ENCODE measurements around the gene ATAD1.
"Not testable (repeated sequence)": the region's sequence is repeated elsewhere in the genome, so short reads cannot be mapped to it uniquely, and the experiment has no call there.

Gene ATAD1

GRCh38 chr10:87841186-87841585 is 23.2 kb upstream of the ATAD1 start:
- no peaks in the 10 kb centered on the region; the same call in 1 of the 2 replicates for H3K4me1 ChIP-seq (ENCODE audit: insufficient read depth, low read length)
- H3K9me3 ChIP-seq (ENCODE audit: control insufficient read depth, insufficient read depth, low read length) = no peaks in the 10 kb centered on the region; the same call in 1 of the 2 replicates
- H3K36me3 ChIP-seq (ENCODE audit: insufficient read depth, low read length) = no peaks in the 10 kb centered on the region
- H3K9ac ChIP-seq (ENCODE audit: low read depth, low read length) = no peak overlapping the region

GRCh38 chr10:87838650-87839049 is 20.6 kb upstream of the ATAD1 start:
- H3K9ac ChIP-seq (ENCODE audit: low read depth, low read length) = no peak overlapping the region
- H3K36me3 ChIP-seq (ENCODE audit: insufficient read depth, low read length) = no peaks in the 10 kb centered on the region
- H3K4me1 ChIP-seq (ENCODE audit: insufficient read depth, low read length) = no peaks in the 10 kb centered on the region; the same call in 1 of the 2 replicates
- no peaks in the 10 kb centered on the region; the same call in 1 of the 2 replicates for H3K9me3 ChIP-seq (ENCODE audit: control insufficient read depth, insufficient read depth, low read length)

- no peaks in the 10 kb centered on the region; the same call in 1 of the 2 replicates for H3K9me3 ChIP-seq (ENCODE audit: control insufficient read depth, insufficient read depth, low read length)
- H3K36me3 ChIP-seq (ENCODE audit: insufficient read depth, low read length) = no peaks in the 10 kb centered on the region
- H3K9ac ChIP-seq (ENCODE audit: low read depth, low read length) = no peak overlapping the region
- no peaks in the 10 kb centered on the region; the same call in 1 of the 2 replicates for H3K4me1 ChIP-seq (ENCODE audit: insufficient read depth, low read length)
Observed at GRCh38 chr10:87837445-87837844, 19.4 kb upstream of the ATAD1 start.

GRCh38 chr10:87836098-87836497 is 18.1 kb upstream of the ATAD1 start:
- Histone ChIP-seq H3K9ac (ENCODE audit: low read depth, low read length) (no peak overlapping the region), H3K36me3 (ENCODE audit: insufficient read depth, low read length) (no peaks in the 10 kb centered on the region), H3K4me1 (ENCODE audit: insufficient read depth, low read length) (no peaks in the 10 kb centered on the region), H3K9me3 (ENCODE audit: control insufficient read depth, insufficient read depth, low read length) (no peaks in the 10 kb centered on the region; the same call in 1 of the 2 replicates)

- Histone ChIP-seq H3K4me1 (ENCODE audit: insufficient read depth, low read length) (no peaks in the 10 kb centered on the region), H3K9ac (ENCODE audit: low read depth, low read length) (no peak overlapping the region), H3K36me3 (ENCODE audit: insufficient read depth, low read length) (peaks cover 2% of the 10 kb centered on the region; the same call in 1 of the 2 replicates), H3K9me3 (ENCODE audit: control insufficient read depth, insufficient read depth, low read length) (no peaks in the 10 kb centered on the region)
Observed at GRCh38 chr10:87829986-87830729, 12.1 kb upstream of the ATAD1 start.

- H3K9ac ChIP-seq (ENCODE audit: low read depth, low read length); H3K36me3 ChIP-seq (ENCODE audit: insufficient read depth, low read length); H3K4me1 ChIP-seq (ENCODE audit: insufficient read depth, low read length); H3K9me3 ChIP-seq (ENCODE audit: control insufficient read depth, insufficient read depth, low read length): not testable (repeated sequence)
Observed at GRCh38 chr10:87829051-87829450, 11.0 kb upstream of the ATAD1 start.

- H3K36me3 ChIP-seq (ENCODE audit: insufficient read depth, low read length) = peaks cover 2% of the 10 kb centered on the region; the same call in 1 of the 2 replicates
- no peak overlapping the region for H3K9ac ChIP-seq (ENCODE audit: low read depth, low read length)
- H3K4me1 ChIP-seq (ENCODE audit: insufficient read depth, low read length) = no peaks in the 10 kb centered on the region
- H3K9me3 ChIP-seq (ENCODE audit: control insufficient read depth, insufficient read depth, low read length) = no peaks in the 10 kb centered on the region
Observed at GRCh38 chr10:87827681-87828080, 9.7 kb upstream of the ATAD1 start.

- Histone ChIP-seq H3K4me1 (ENCODE audit: insufficient read depth, low read length) (no peaks in the 10 kb centered on the region), H3K9me3 (ENCODE audit: control insufficient read depth, insufficient read depth, low read length) (no peaks in the 10 kb centered on the region), H3K36me3 (ENCODE audit: insufficient read depth, low read length) (peaks cover 2% of the 10 kb centered on the region; the same call in 1 of the 2 replicates), H3K9ac (ENCODE audit: low read depth, low read length) (no peak overlapping the region)
Observed at GRCh38 chr10:87826653-87827052, 8.6 kb upstream of the ATAD1 start.

- Histone ChIP-seq H3K9me3 (ENCODE audit: control insufficient read depth, insufficient read depth, low read length) (no peaks in the 10 kb centered on the region), H3K36me3 (ENCODE audit: insufficient read depth, low read length) (no peaks in the 10 kb centered on the region), H3K4me1 (ENCODE audit: insufficient read depth, low read length) (peaks cover 12% of the 10 kb centered on the region; the same call in 1 of the 2 replicates), H3K9ac (ENCODE audit: low read depth, low read length) (no peak overlapping the region)
Observed at GRCh38 chr10:87819289-87819585, 1.2 kb upstream of the ATAD1 start.

- peak overlapping the region; percentile 85 for H3K9ac ChIP-seq (ENCODE audit: low read depth, low read length)
- H3K36me3 ChIP-seq (ENCODE audit: insufficient read depth, low read length) = no peaks in the 10 kb centered on the region
- peaks cover 12% of the 10 kb centered on the region; the same call in 1 of the 2 replicates for H3K4me1 ChIP-seq (ENCODE audit: insufficient read depth, low read length)
- no peaks in the 10 kb centered on the region for H3K9me3 ChIP-seq (ENCODE audit: control insufficient read depth, insufficient read depth, low read length)
Observed at GRCh38 chr10:87818505-87819288, 671 bp upstream of the ATAD1 start.

- Histone ChIP-seq H3K4me1 (ENCODE audit: insufficient read depth, low read length) (peaks cover 12% of the 10 kb centered on the region; the same call in 1 of the 2 replicates), H3K9me3 (ENCODE audit: control insufficient read depth, insufficient read depth, low read length) (no peaks in the 10 kb centered on the region), H3K36me3 (ENCODE audit: insufficient read depth, low read length) (no peaks in the 10 kb centered on the region), H3K9ac (ENCODE audit: low read depth, low read length) (peak overlapping the region; percentile 85)
Observed at GRCh38 chr10:87816898-87817608, 973 bp downstream of the ATAD1 start.

- no peaks in the 10 kb centered on the region for H3K36me3 ChIP-seq (ENCODE audit: insufficient read depth, low read length)
- H3K9ac ChIP-seq (ENCODE audit: low read depth, low read length) = peak overlapping the region; percentile 85
- peaks cover 12% of the 10 kb centered on the region; the same call in 1 of the 2 replicates for H3K4me1 ChIP-seq (ENCODE audit: insufficient read depth, low read length)
- H3K9me3 ChIP-seq (ENCODE audit: control insufficient read depth, insufficient read depth, low read length) = no peaks in the 10 kb centered on the region
Observed at GRCh38 chr10:87816163-87816897, 1.7 kb downstream of the ATAD1 start.

- Histone ChIP-seq H3K4me1 (ENCODE audit: insufficient read depth, low read length) (no peaks in the 10 kb centered on the region), H3K9me3 (ENCODE audit: control insufficient read depth, insufficient read depth, low read length) (peaks cover 52% of the 10 kb centered on the region; the same call in 1 of the 2 replicates), H3K9ac (ENCODE audit: low read depth, low read length) (no peak overlapping the region), H3K36me3 (ENCODE audit: insufficient read depth, low read length) (peaks cover 8% of the 10 kb centered on the region)
Observed at GRCh38 chr10:87804939-87805569, 13.0 kb downstream of the ATAD1 start.
